ENCODE data around the gene APP. TPM values are rescaled to one million over a fixed set of nuclear protein-coding genes. Genes with fewer than 3 reads are reported as not detected.

The APP gene
- total and polyA plus RNA-seq, 2 of the 13 experiments (the other 11 are each of a cell fraction or from before 2014, with no cell fraction given) = 70.6 to 262 TPM

- no peak for ATAC-seq
- Histone ChIP-seq H3K4me2 (ENCODE audit: low read depth, low read length) (no peak overlapping the region), H2AFZ (ENCODE audit: low read length) (no peak overlapping the region), H3K4me3 (replicated peaks in 1 of 3; ENCODE audit: insufficient read depth in 1 of 3, low read depth in 2 of 3, low read length in 3 of 3) (no peak overlapping the region), H4K20me1 (ENCODE audit: insufficient read depth, low read length) (no peaks in the 10 kb centered on the region), H3K9ac (ENCODE audit: insufficient read depth, low read depth, low read length) (no peak overlapping the region), H3K27me3 (ENCODE audit: control insufficient read depth in 1 of 2, insufficient read depth in 2 of 2, low read length in 2 of 2) (no peaks in the 10 kb centered on the region), H3K79me2 (ENCODE audit: insufficient read depth, low read length) (no peaks in the 10 kb centered on the region), H3K9me3 (ENCODE audit: low read length) (no peaks in the 10 kb centered on the region), H3K27ac (ENCODE audit: extremely low read length, insufficient read depth, low read length) (no peak overlapping the region), H3K4me1 (ENCODE audit: insufficient read depth, low read length) (no peaks in the 10 kb centered on the region; the same call in 1 of the 2 replicates), H3K36me3 (replicated peaks in 1 of 2; ENCODE audit: control insufficient read depth in 1 of 2, insufficient read depth in 2 of 2, low read length in 2 of 2) (no peaks in the 10 kb centered on the region)
- intact Hi-C loops (cut with micrococcal nuclease; ENCODE audit: unreplicated experiment) = no loop called here
- no peak for TF ChIP-seq SALL2 (CRISPR knock-in tag; IDR thresholded peaks at IDR 0.05)
- peak; percentile 19; the same call in 1 of the 2 replicates for TF ChIP-seq CTCF (CRISPR knock-in tag; IDR thresholded peaks at IDR 0.05)
- 65% methylated on average over 2 of the region's 4 CpGs for WGBS (ENCODE audit: low lambda C conversion rate)
- DNase-seq (ENCODE audit: low spot score) = no peak
- no TSS peak for BruUV-seq (replicated peaks)
- POLR2A ChIA-PET = no interaction called here
- in situ Hi-C loops (cut with HindIII; ENCODE audit: extremely low pct_ligation_motif_present, low pct_unique_long_range_greater_than_20kb) = no loop called here
- FAIRE-seq = no peak
- CTCF ChIA-PET (ENCODE audit: low intra/inter-chr PET ratio, low total read pairs) = no interaction called here
Observed at GRCh38 chr21:25872271-25872670, 298.3 kb downstream of the APP start.

- intact Hi-C loops (cut with micrococcal nuclease; ENCODE audit: unreplicated experiment) (no loop called here), in situ Hi-C loops (cut with HindIII; ENCODE audit: extremely low pct_ligation_motif_present, low pct_unique_long_range_greater_than_20kb) (no loop called here)
- H4K20me1 ChIP-seq (ENCODE audit: insufficient read depth, low read length) = no peaks in the 10 kb centered on the region
- peak; percentile 57 for ATAC-seq
- ChIA-PET POLR2A (no interaction called here), CTCF (ENCODE audit: low intra/inter-chr PET ratio, low total read pairs) (no interaction called here)
- H3K27ac ChIP-seq (ENCODE audit: extremely low read length, insufficient read depth, low read length) = no peak overlapping the region
- no peak for DNase-seq (ENCODE audit: low spot score)
- no peaks in the 10 kb centered on the region; the same call in 1 of the 2 replicates for H3K4me1 ChIP-seq (ENCODE audit: insufficient read depth, low read length)
- BruUV-seq (replicated peaks) = no TSS peak
- H3K79me2 ChIP-seq (ENCODE audit: insufficient read depth, low read length) = no peaks in the 10 kb centered on the region
- H3K9me3 ChIP-seq (ENCODE audit: low read length) = no peaks in the 10 kb centered on the region
- no peaks in the 10 kb centered on the region for H3K27me3 ChIP-seq (ENCODE audit: control insufficient read depth in 1 of 2, insufficient read depth in 2 of 2, low read length in 2 of 2)
- WGBS (ENCODE audit: low lambda C conversion rate) = 59% methylated on average over 3 of the region's 3 CpGs
- H3K4me2 ChIP-seq (ENCODE audit: low read depth, low read length) = no peak overlapping the region
- H3K4me3 ChIP-seq (replicated peaks in 1 of 3; ENCODE audit: insufficient read depth in 1 of 3, low read depth in 2 of 3, low read length in 3 of 3) = no peak overlapping the region
- no peaks in the 10 kb centered on the region for H3K36me3 ChIP-seq (replicated peaks in 1 of 2; ENCODE audit: control insufficient read depth in 1 of 2, insufficient read depth in 2 of 2, low read length in 2 of 2)
- no peak for FAIRE-seq
- no peak overlapping the region for H2AFZ ChIP-seq (ENCODE audit: low read length)
- no peak overlapping the region for H3K9ac ChIP-seq (ENCODE audit: insufficient read depth, low read depth, low read length)
- TF ChIP-seq ATF7-NPFF (CRISPR knock-in tag; IDR thresholded peaks at IDR 0.05; ENCODE audit: low read depth) (no peak), TBP (CRISPR knock-in tag; IDR thresholded peaks at IDR 0.05) (no peak), SAFB2 (CRISPR knock-in tag; IDR thresholded peaks at IDR 0.05; ENCODE audit: borderline replicate concordance, low read depth) (no peak), CTCF (CRISPR knock-in tag; IDR thresholded peaks at IDR 0.05) (peak; percentile 13; the same call in 1 of the 2 replicates), ZFY (CRISPR knock-in tag; IDR thresholded peaks at IDR 0.05) (no peak), TAF15 (IDR thresholded peaks at IDR 0.05; ENCODE audit: low read depth, low read length, poor library complexity, severe bottlenecking) (no peak)
Observed at GRCh38 chr21:25871566-25871965, 299.0 kb downstream of the APP start.

Measured in HepG2 (cell line).